Ovary (tissue), 3 donors: Measurements from ENCODE around the gene HEATR3.

Source experiments
- CTCF ChIP-seq, 3 donors: fragments of 450-650 bp in 2 of 3; fragments of 200-600 bp in 1 of 3; IDR thresholded peaks; one replicate each; pipeline versions ENCODE4 v1.5.1 to v1.8.0; 2016 to 2022; ENCODE audit warnings: antibody characterized with exemption in 3 of 3, mild to moderate bottlenecking in 1 of 3
- EP300 ChIP-seq: sonication (generic); formaldehyde crosslinking; IDR thresholded peaks from one replicate; pipeline ENCODE4 v1.6.1; 2017; ENCODE audit warnings: antibody characterized with exemption
- donor health status: DM: no; HTN: no; CAD: no.

GRCh38 chr16:50123417-50123816 lies 57.6 kb downstream of the HEATR3 start:
- TF ChIP-seq CTCF (IDR thresholded peaks at IDR 0.05) (no peak), EP300 (no peak)
